Measurements from ENCODE around the gene MAP3K19.
"Not testable (repeated sequence)": the region's sequence is repeated elsewhere in the genome, so short reads cannot be mapped to it uniquely, and the experiment has no call there.

MAP3K19 gene

GRCh38 chr2:135093193-135093592 is 45.9 kb upstream of the MAP3K19 start:
- no peak for TF ChIP-seq CTCF (IDR thresholded peaks at IDR 0.05)
- H3K27me3 ChIP-seq, result no peaks in the 10 kb centered on the region
- H3K4me3 ChIP-seq (ENCODE audit: low read depth in 1 of 2, low read length in 1 of 2), result no peak overlapping the region

GRCh38 chr2:135091681-135092080 is 44.4 kb upstream of the MAP3K19 start:
- Histone ChIP-seq H3K36me3 (peaks cover 38% of the 10 kb centered on the region), H3K27ac (no peak overlapping the region), H3K4me1 (ENCODE audit: control insufficient read depth in 1 of 2, insufficient read depth in 1 of 2, low read depth in 1 of 2, low read length in 1 of 2) (no peaks in the 10 kb centered on the region), H3K4me3 (ENCODE audit: low read depth in 1 of 2, low read length in 1 of 2) (no peak overlapping the region), H3K9me3 (no peaks in the 10 kb centered on the region), H3K27me3 (no peaks in the 10 kb centered on the region)
- no peak for TF ChIP-seq CTCF (IDR thresholded peaks at IDR 0.05)

More at GRCh38 chr2:135093193-135093592, 45.9 kb upstream of the MAP3K19 start:
- H3K9me3 ChIP-seq, result no peaks in the 10 kb centered on the region
- no peaks in the 10 kb centered on the region for H3K4me1 ChIP-seq (ENCODE audit: control insufficient read depth in 1 of 2, insufficient read depth in 1 of 2, low read depth in 1 of 2, low read length in 1 of 2)
- H3K36me3 ChIP-seq, result peaks cover 38% of the 10 kb centered on the region
- no peak overlapping the region for H3K27ac ChIP-seq

GRCh38 chr2:135089597-135089996 is 42.4 kb upstream of the MAP3K19 start:
- H3K27ac ChIP-seq, H3K27me3 ChIP-seq: not testable (repeated sequence)

GRCh38 chr2:135086222-135086621 is 39.0 kb upstream of the MAP3K19 start:
- no peak overlapping the region for H3K4me3 ChIP-seq (ENCODE audit: low read depth in 1 of 2, low read length in 1 of 2)
- H3K27me3 ChIP-seq, result no peaks in the 10 kb centered on the region
- H3K4me1 ChIP-seq (ENCODE audit: control insufficient read depth in 1 of 2, insufficient read depth in 1 of 2, low read depth in 1 of 2, low read length in 1 of 2), result no peaks in the 10 kb centered on the region
- H3K36me3 ChIP-seq, result peaks cover 8% of the 10 kb centered on the region
- no peak overlapping the region for H3K27ac ChIP-seq
- no peaks in the 10 kb centered on the region for H3K9me3 ChIP-seq
- TF ChIP-seq CTCF (IDR thresholded peaks at IDR 0.05), result no peak

More at GRCh38 chr2:135089597-135089996, 42.4 kb upstream of the MAP3K19 start:
- not testable (repeated sequence) for H3K4me3 ChIP-seq (ENCODE audit: low read depth in 1 of 2, low read length in 1 of 2); H3K9me3 ChIP-seq; H3K4me1 ChIP-seq (ENCODE audit: control insufficient read depth in 1 of 2, insufficient read depth in 1 of 2, low read depth in 1 of 2, low read length in 1 of 2)
- peaks cover 24% of the 10 kb centered on the region for H3K36me3 ChIP-seq

- Histone ChIP-seq H3K9me3 (no peaks in the 10 kb centered on the region), H3K27me3 (no peaks in the 10 kb centered on the region), H3K4me1 (ENCODE audit: control insufficient read depth in 1 of 2, insufficient read depth in 1 of 2, low read depth in 1 of 2, low read length in 1 of 2) (no peaks in the 10 kb centered on the region), H3K27ac (no peak overlapping the region), H3K4me3 (ENCODE audit: low read depth in 1 of 2, low read length in 1 of 2) (no peak overlapping the region), H3K36me3 (peaks cover 3% of the 10 kb centered on the region)
- TF ChIP-seq CTCF (IDR thresholded peaks at IDR 0.05), result no peak
Measured at GRCh38 chr2:135078417-135078816, 31.2 kb upstream of the MAP3K19 start.

- Histone ChIP-seq H3K4me1 (ENCODE audit: control insufficient read depth in 1 of 2, insufficient read depth in 1 of 2, low read depth in 1 of 2, low read length in 1 of 2) (no peaks in the 10 kb centered on the region), H3K4me3 (ENCODE audit: low read depth in 1 of 2, low read length in 1 of 2) (no peak overlapping the region), H3K36me3 (no peaks in the 10 kb centered on the region), H3K9me3 (no peaks in the 10 kb centered on the region), H3K27me3 (no peaks in the 10 kb centered on the region), H3K27ac (no peak overlapping the region)
- TF ChIP-seq CTCF (IDR thresholded peaks at IDR 0.05), result no peak
Measured at GRCh38 chr2:135076556-135076955, 29.3 kb upstream of the MAP3K19 start.

Data from neutrophil (primary cell).